SK-N-SH (cell line): ENCODE measurements around the gene INKA1. TPM values are rescaled to one million over a fixed set of nuclear protein-coding genes. Genes with fewer than 3 reads are reported as not detected.

Experiments used
- CTCF ChIA-PET: fragments of 300-600, 350-600 bp; formaldehyde crosslinking; extraction: SDS; loops from one replicate; lab custom pipeline; 2021; lab: Yijun Ruan, JAX
- POLR2A ChIA-PET: fragments of 350-600 bp; sonication (Branson Sonifier 250); formaldehyde crosslinking; extraction: SDS; loops from one replicate; lab custom pipeline; 2020; ENCODE audit warnings: antibody characterized with exemption, inconsistent platforms; lab: Yijun Ruan, JAX
- DNase-seq: peaks from one replicate; pipeline ENCODE4 v3.0.0; 2012
- H2AFZ ChIP-seq: fragments of 200-600 bp; sonication (generic); 2 replicates; pipeline ENCODE4 v1.8.1; 2016; ENCODE audit warnings: antibody characterized with exemption, mild to moderate bottlenecking, low read depth
- H3F3A ChIP-seq: fragments of 200-600 bp; sonication (generic); replicated peaks from 2 replicates; pipeline ENCODE3; 2016; ENCODE audit warnings: antibody characterized with exemption, mild to moderate bottlenecking; ENCODE audit not compliant: insufficient read depth
- H3K27ac ChIP-seq, 2 experiments: fragments of 200-500 bp in 1 of 2; fragments of 200-600 bp in 1 of 2; sonication (Bioruptor generic) in 1 of 2; sonication (generic), shearing (Covaris generic) in 1 of 2; 2 replicates each; pipeline versions ENCODE4 v1.5.1 to v1.6.1; 2014 to 2016; ENCODE audit warnings: low read depth in 2 of 2, inconsistent platforms in 1 of 2, low read length in 1 of 2, mild to moderate bottlenecking in 1 of 2, mixed read lengths in 1 of 2
- H3K27me3 ChIP-seq: fragments of 200-600 bp; sonication (generic), shearing (Covaris generic); 2 replicates; pipeline ENCODE4 v1.6.1; 2016; ENCODE audit warnings: mixed run types; ENCODE audit not compliant: insufficient read depth
- H3K36me3 ChIP-seq, 2 experiments: fragments of 200-500 bp in 1 of 2; fragments of 200-600 bp in 1 of 2; sonication (Bioruptor generic) in 1 of 2; sonication (generic) in 1 of 2; replicated peaks in 1 of 2; 2 replicates each; pipeline versions ENCODE3 to v1.5.1; 2014 to 2016; ENCODE audit warnings: low read length in 1 of 2, mild to moderate bottlenecking in 1 of 2; ENCODE audit not compliant: insufficient read depth in 2 of 2, control insufficient read depth in 1 of 2
- H3K4me1 ChIP-seq, 2 experiments: fragments of 200-500 bp in 1 of 2; fragments of 200-600 bp in 1 of 2; sonication (Bioruptor generic) in 1 of 2; sonication (generic), shearing (Covaris generic) in 1 of 2; 2 replicates each; pipeline versions ENCODE4 v1.5.1 to v1.6.1; 2014 to 2016; ENCODE audit warnings: low read depth in 1 of 2, low read length in 1 of 2, mixed run types in 1 of 2; ENCODE audit not compliant: insufficient read depth in 2 of 2, control insufficient read depth in 1 of 2
- H3K4me2 ChIP-seq: fragments of 200-600 bp; sonication (generic), shearing (Covaris generic); 2 replicates; pipeline ENCODE4 v1.6.1; 2017; ENCODE audit warnings: mixed run types
- H3K4me3 ChIP-seq, 2 experiments: fragments of 200-500 bp in 1 of 2; fragments of 200-600 bp in 1 of 2; sonication (Bioruptor generic) in 1 of 2; sonication (generic), shearing (Covaris generic) in 1 of 2; 2 replicates each; pipeline versions ENCODE4 v1.5.1 to v1.8.1; 2014 to 2016; ENCODE audit warnings: low read depth in 2 of 2, inconsistent platforms in 1 of 2, low read length in 1 of 2, mild to moderate bottlenecking in 1 of 2, mixed read lengths in 1 of 2, moderate library complexity in 1 of 2
- H3K79me2 ChIP-seq: fragments of 200-600 bp; sonication (generic); 2 replicates; pipeline ENCODE4 v1.8.1; 2017; ENCODE audit warnings: mild to moderate bottlenecking; ENCODE audit not compliant: insufficient read depth
- H3K9ac ChIP-seq: fragments of 200-600 bp; sonication (generic); 2 replicates; pipeline ENCODE4 v1.6.1; 2017; ENCODE audit warnings: mixed run types
- H3K9me2 ChIP-seq: fragments of 200-600 bp; sonication (generic); 2 replicates; pipeline ENCODE4 v1.6.1; 2017; ENCODE audit warnings: mixed run types
- H3K9me3 ChIP-seq: fragments of 200-600 bp; sonication (generic); 2 replicates; pipeline ENCODE4 v1.6.1; 2017; ENCODE audit warnings: mixed run types, mild to moderate bottlenecking, moderate library complexity
- H4K20me1 ChIP-seq: fragments of 200-600 bp; sonication (generic); 2 replicates; pipeline ENCODE4 v1.6.1; 2017; ENCODE audit warnings: mild to moderate bottlenecking, mixed run types; ENCODE audit not compliant: insufficient read depth
- CHD2 ChIP-seq: fragments of 150-350 bp; IDR thresholded peaks from 2 replicates; pipeline ENCODE4 v1.6.1; 2018; ENCODE audit warnings: low read length; ENCODE audit not compliant: partially characterized antibody
- ELF1 ChIP-seq: IDR thresholded peaks from 2 replicates; pipeline ENCODE4 v1.4.0; 2012
- EP300 ChIP-seq, 2 experiments: IDR thresholded peaks; 2 replicates each; pipeline versions ENCODE4 v1.4.0 to v1.6.1; 2012; ENCODE audit warnings: borderline replicate concordance in 1 of 2, low read depth in 1 of 2, low read length in 1 of 2
- EZH2phosphoT487 ChIP-seq: fragments of 200-600 bp; sonication (generic); IDR thresholded peaks from 2 replicates; pipeline ENCODE4 v1.6.1; 2017; ENCODE audit warnings: low read depth, mixed run types, mild to moderate bottlenecking, antibody characterized with exemption, moderate library complexity, borderline replicate concordance
- FOXJ3 ChIP-seq: sonication (generic); formaldehyde crosslinking; IDR thresholded peaks from 2 replicates; pipeline ENCODE4 v1.5.1; 2020; ENCODE audit warnings: mild to moderate bottlenecking, missing genetic modification reagents
- GABPA ChIP-seq: IDR thresholded peaks from 2 replicates; pipeline ENCODE4 v1.4.0; 2012; ENCODE audit warnings: low read depth, mild to moderate bottlenecking
- IRF3 ChIP-seq: fragments of 150-350 bp; IDR thresholded peaks from 2 replicates; pipeline ENCODE4 v1.6.1; 2016; ENCODE audit warnings: mild to moderate bottlenecking, low read depth, low read length
- MXI1 ChIP-seq: IDR thresholded peaks from 2 replicates; pipeline ENCODE4 v1.6.1; 2012; ENCODE audit warnings: mild to moderate bottlenecking, low read depth, low read length, improper control_type of control experiment
- NFIC ChIP-seq: IDR thresholded peaks from 2 replicates; pipeline ENCODE4 v1.4.0; 2012; ENCODE audit warnings: borderline replicate concordance
- PBX3 ChIP-seq: IDR thresholded peaks from 2 replicates; pipeline ENCODE4; 2012
- RAD21 ChIP-seq: IDR thresholded peaks from 2 replicates; pipeline ENCODE4 v1.6.1; 2012; ENCODE audit warnings: mild to moderate bottlenecking, low read length
- RCOR1 ChIP-seq: fragments of 150-350 bp; IDR thresholded peaks from 2 replicates; pipeline ENCODE4 v1.6.1; 2017; ENCODE audit warnings: antibody characterized with exemption, low read length
- REST ChIP-seq: IDR thresholded peaks from 2 replicates; pipeline ENCODE4 v1.6.1; 2012; ENCODE audit warnings: mild to moderate bottlenecking, low read depth, low read length, moderate library complexity
- SMC3 ChIP-seq: IDR thresholded peaks from 2 replicates; pipeline ENCODE4 v1.6.1; 2012; ENCODE audit warnings: low read depth, low read length, improper control_type of control experiment
- TAF1 ChIP-seq: IDR thresholded peaks from 2 replicates; pipeline ENCODE4 v1.6.1; 2012; ENCODE audit warnings: low read depth, mild to moderate bottlenecking, low read length, moderate library complexity, borderline replicate concordance
- TCF12 ChIP-seq: IDR thresholded peaks from 2 replicates; pipeline ENCODE4 v1.4.0; 2012
- TEAD4 ChIP-seq: IDR thresholded peaks from 2 replicates; pipeline ENCODE4 v1.4.0; 2012; ENCODE audit warnings: mild to moderate bottlenecking, borderline replicate concordance; ENCODE audit not compliant: insufficient read depth
- USF1 ChIP-seq: IDR thresholded peaks from 2 replicates; pipeline ENCODE4 v1.4.0; 2012; ENCODE audit warnings: low read depth, borderline replicate concordance
- ZBTB33 ChIP-seq: IDR thresholded peaks from 2 replicates; pipeline ENCODE4 v1.4.0; 2012; ENCODE audit warnings: low read depth, borderline replicate concordance
- WGBS: methylation state at CpG from one replicate; pipeline ENCODE4 v1.1.6; 2017; ENCODE audit warnings: low lambda C conversion rate; 5-methylcytosine and 5-hydroxymethylcytosine counted together
- polyA plus RNA-seq, 3 experiments: library from polyadenylated mRNA; depleted of rRNA; stranded (reverse); fragments of >200 nt; gene quantifications; 2 replicates each; pipeline ENCODE4 v1.2.3, GENCODE V29; 2012

Gene INKA1
- polyA plus RNA-seq, 1 of the 3 experiments (the other 2 are of a cell fraction) = 3.4 TPM

GRCh38 chr3:49763981-49764380 lies 39.1 kb upstream of the INKA1 start:
- DNase-seq = no peak
- Histone ChIP-seq H3K9me2 (no peaks in the 10 kb centered on the region), H3K9me3 (no peaks in the 10 kb centered on the region), H3K4me1 (no peaks in the 10 kb centered on the region), H3K4me3 (no peak overlapping the region), H3K36me3 (peaks cover 0 to 8% of the 10 kb centered on the region in 2 experiments), H3K9ac (no peak overlapping the region), H3K79me2 (peaks cover 96% of the 10 kb centered on the region), H3K4me2 (no peak overlapping the region), H3K27ac (no peak overlapping the region), H3K27me3 (no peaks in the 10 kb centered on the region), H2AFZ (no peak overlapping the region), H3F3A (peaks cover 3% of the 10 kb centered on the region), H4K20me1 (peaks cover 46% of the 10 kb centered on the region)
- POLR2A ChIA-PET = no interaction called here
- TF ChIP-seq EZH2phosphoT487 (no peak), NFIC (no peak), EP300 (IDR thresholded peaks at IDR 0.05; ENCODE audit: borderline replicate concordance in 1 of 2, low read depth in 1 of 2, low read length in 1 of 2) (no peak), GABPA (no peak), MXI1 (no peak), RAD21 (no peak), ELF1 (no peak), TAF1 (no peak), TCF12 (no peak), RCOR1 (no peak), USF1 (no peak), CHD2 (no peak), TEAD4 (no peak)
- CTCF ChIA-PET = no interaction called here
- WGBS = 95% methylated on average over 4 of the region's 4 CpGs

- POLR2A ChIA-PET = no interaction called here
- Histone ChIP-seq H3K79me2 (peaks cover 97% of the 10 kb centered on the region), H3K9me3 (no peaks in the 10 kb centered on the region), H3F3A (peaks cover 16% of the 10 kb centered on the region), H3K27me3 (no peaks in the 10 kb centered on the region), H4K20me1 (peaks cover 60% of the 10 kb centered on the region), H3K4me1 (no peaks in the 10 kb centered on the region), H3K4me3 (no peak overlapping the region), H3K9ac (no peak overlapping the region), H2AFZ (no peak overlapping the region), H3K36me3 (peaks cover 0 to 7% of the 10 kb centered on the region in 2 experiments), H3K4me2 (no peak overlapping the region), H3K9me2 (no peaks in the 10 kb centered on the region), H3K27ac (peak overlapping the region in 1 of 2 experiments; percentile 22; a peak in 1 of 4 replicates)
- CTCF ChIA-PET = interaction anchor here (1.0 to 1.5 kb wide), 4 partner anchors 14 to 70 kb away, joined by 3 to 6 read pairs (median 4); partner anchors contain the start of gene INKA1
- DNase-seq = no peak
- TF ChIP-seq FOXJ3 (no peak), PBX3 (no peak), SMC3 (no peak), REST (no peak), ZBTB33 (no peak), IRF3 (no peak), TCF12 (no peak)
- 94% methylated on average over 3 of the region's 3 CpGs for WGBS
Observed at GRCh38 chr3:49769286-49769915, 33.7 kb upstream of the INKA1 start.
